Gastrocnemius medialis (tissue), 4 donors: ENCODE results near the gene COL20A1.

Source experiments
- CTCF ChIP-seq, 5 experiments: fragments of 450-650 bp in 3 of 5; fragments of 200-600 bp in 2 of 5; sonication (generic) in 2 of 5; IDR thresholded peaks in 4 of 5; conservative IDR thresholded peaks in 1 of 5; 1 replicate in 4 of 5; 2 replicates in 1 of 5; pipeline ENCODE4 v1.5.1; 2016 to 2019; ENCODE audit warnings: antibody characterized with exemption in 5 of 5, mild to moderate bottlenecking in 3 of 5, moderate library complexity in 3 of 5
- POLR2A ChIP-seq, 2 donors: fragments of 450-650 bp; IDR thresholded peaks; one replicate each; pipeline ENCODE4 v1.6.1; 2017; ENCODE audit warnings: antibody characterized with exemption in 2 of 2, mild to moderate bottlenecking in 2 of 2, moderate library complexity in 2 of 2

- TF ChIP-seq CTCF (IDR thresholded peaks at IDR 0.05 in 4 of 5, conservative IDR thresholded peaks at IDR 0.05 in 1 of 5) (no peak), POLR2A (IDR thresholded peaks at IDR 0.05) (no peak)
Observed at GRCh38 chr20:63261795-63262528, 31.0 kb upstream of the COL20A1 start.
